Ramos (cell line): Measurements from ENCODE around the gene SAP30BP.

Experiments
- in situ Hi-C: fragments of 300-500 bp; cut with MboI; formaldehyde crosslinking; loops from one replicate; pipeline ENCODE4 v1.14.3; 2022; ENCODE audit warnings: low sequenced_read_pairs; ENCODE audit not compliant: unreplicated experiment

The SAP30BP gene

DNA sequence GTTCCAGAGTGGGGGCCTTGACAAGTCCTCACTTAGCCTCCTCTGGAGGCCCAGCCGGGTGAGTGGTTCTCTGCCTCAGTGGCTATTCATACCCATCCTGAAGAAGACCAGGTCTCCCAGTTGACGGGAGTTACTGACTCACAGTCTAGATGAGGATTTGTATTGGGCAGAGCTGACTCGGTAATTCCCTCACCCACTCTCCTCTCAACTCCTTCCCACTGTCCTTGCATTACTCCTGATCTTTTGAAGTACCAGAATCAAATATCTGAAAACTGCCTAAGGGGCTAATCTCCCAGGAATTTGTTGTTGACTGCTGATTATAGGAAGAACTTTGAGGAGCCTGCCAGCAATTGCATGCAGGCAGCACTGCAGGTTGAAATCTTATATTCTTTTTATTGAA is 14.2 kb downstream of the SAP30BP start:
- in situ Hi-C loops, result no loop called here

- in situ Hi-C loops, result no loop called here
These were observed 16.4 kb downstream of the SAP30BP start for GRCh38 chr17:75683583-75683982.

- in situ Hi-C loops, result no loop called here
These were observed 17.1 kb downstream of the SAP30BP start for GRCh38 chr17:75684249-75684648.

DNA sequence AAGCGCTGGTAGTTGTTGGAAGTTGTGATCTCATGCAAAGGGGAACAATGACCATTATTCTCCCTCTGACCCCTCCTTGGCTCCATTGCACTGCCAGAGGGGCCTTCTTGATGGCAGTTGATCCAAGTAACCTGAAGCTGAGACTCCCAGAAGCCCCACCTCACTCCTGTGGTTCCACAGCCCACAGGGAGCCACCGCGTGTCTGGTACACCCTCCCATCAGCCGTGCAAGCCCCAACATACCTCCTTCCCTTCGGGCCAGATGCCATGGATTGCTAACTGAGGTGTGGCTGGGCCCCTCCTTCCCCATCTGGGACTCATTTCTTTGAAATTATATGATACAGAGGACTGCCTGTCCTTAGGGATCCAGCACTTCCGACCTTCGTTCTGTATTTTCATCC is 17.8 kb downstream of the SAP30BP start:
- in situ Hi-C loops, result no loop called here

- in situ Hi-C loops, result no loop called here
These were observed 18.4 kb downstream of the SAP30BP start for GRCh38 chr17:75685499-75685898.

GRCh38 chr17:75688209-75688825 is 21.2 kb downstream of the SAP30BP start:
- in situ Hi-C loops, result no loop called here

DNA sequence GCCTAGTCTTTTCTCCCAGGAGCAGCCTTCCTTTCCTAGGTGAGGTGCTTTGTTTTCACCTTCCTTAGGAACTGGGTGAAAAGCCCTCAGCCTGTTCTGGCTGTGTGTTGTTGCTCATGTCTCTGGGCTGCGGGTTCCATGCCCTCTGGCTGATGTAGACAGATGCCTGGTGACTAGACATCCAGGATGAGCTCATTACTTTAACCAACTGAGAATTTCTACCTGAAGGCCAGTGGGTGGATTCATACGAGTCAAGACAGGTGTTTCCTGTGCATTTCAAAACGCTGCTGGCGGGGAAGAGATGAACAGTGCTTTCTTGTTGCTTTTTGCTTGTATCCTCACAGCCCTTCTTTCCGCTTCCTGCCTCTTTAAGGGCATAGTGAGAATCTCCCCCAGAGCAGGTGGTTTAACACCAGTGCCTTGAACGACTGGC is 22.3 kb downstream of the SAP30BP start:
- in situ Hi-C loops, result no loop called here

DNA sequence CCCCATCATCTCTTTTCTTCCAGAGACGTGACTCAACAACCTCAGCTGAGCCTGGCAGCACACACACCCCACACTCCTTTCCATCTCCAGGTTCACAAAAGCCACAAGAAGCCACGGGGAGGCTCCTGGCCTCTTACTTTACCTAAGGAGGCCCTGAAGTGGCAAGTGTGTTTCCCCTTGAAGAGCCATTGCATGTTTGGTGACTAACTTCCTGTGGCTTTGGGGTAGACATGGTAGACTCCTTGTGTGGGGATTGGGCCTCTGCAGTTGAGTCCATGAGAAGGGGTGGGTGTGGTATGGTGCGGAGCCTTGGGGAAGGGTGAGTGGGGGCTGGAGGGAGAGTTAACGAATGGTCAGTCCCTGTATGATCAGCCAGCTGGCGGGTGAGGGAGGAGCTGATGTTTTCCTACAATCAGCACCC is 24.2 kb downstream of the SAP30BP start:
- in situ Hi-C loops, result no loop called here

DNA sequence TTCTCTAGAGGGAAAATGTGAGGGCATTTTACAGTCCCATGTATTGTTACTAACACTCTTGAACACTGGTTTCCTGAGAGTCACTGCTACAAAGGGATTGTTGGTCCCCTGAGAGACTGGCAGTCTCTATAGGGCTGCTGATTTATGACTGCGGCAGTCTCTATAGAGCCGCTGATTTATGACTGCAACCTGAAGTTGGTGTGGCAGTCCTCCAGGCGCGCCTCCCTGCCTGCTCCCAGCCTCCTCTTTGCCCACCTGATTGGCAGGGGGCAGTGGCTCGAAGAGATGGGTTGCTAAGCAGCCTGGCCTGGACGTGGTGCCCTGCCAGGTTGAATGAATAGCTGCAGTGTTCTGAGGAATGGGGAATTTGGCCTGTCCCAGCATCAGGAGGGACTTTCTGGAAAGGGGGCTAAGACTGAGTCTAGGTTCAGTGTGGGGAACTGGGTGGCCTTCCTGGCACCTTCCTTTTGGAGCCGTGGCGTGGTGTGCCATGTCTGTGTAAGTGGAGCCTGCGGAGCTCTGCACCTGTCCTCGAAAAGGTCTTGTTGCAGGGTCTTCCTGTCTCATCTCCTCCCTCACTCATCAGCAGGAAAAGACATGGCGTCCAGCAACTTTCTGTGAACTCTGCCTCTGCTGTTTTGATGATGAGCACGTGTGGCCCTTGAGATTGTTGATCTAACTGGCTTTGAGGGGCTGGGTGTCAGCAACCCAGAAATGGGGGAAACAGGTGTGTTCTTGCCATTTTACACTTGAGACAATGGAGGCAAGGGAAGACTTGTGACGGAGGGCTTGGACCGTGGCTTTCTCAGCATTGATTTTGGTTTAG is 24.9 kb downstream of the SAP30BP start:
- in situ Hi-C loops, result no loop called here

GRCh38 chr17:75692976-75693375 is 25.8 kb downstream of the SAP30BP start:
- in situ Hi-C loops, result no loop called here

- in situ Hi-C loops, result no loop called here
These were observed 26.7 kb downstream of the SAP30BP start for GRCh38 chr17:75693500-75694481.

- in situ Hi-C loops, result no loop called here
These were observed 27.4 kb downstream of the SAP30BP start for GRCh38 chr17:75694536-75694935.

- in situ Hi-C loops, result no loop called here
These were observed 28.1 kb downstream of the SAP30BP start for GRCh38 chr17:75695141-75695829.

DNA sequence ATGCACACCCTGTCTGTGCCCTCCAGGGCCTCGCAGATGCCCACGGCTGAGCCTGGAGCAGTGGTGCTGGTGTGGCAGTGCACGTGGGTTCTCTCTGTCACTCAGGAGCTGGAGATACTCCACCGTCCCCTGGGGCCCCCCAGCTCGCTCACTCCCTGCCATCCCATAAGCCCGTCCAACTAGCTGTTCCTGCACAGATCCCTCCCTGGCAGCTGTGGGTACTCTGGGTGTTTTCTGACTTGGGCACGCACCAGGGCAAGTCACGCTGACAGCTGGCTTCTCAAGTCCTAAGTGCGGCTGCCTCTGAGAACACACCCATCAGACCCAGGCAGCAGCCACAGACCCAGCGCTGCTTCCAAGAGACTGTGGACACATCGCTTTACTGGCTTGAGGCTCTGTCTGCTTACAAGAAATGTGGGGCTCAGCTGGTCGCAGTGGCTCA is 28.7 kb downstream of the SAP30BP start:
- in situ Hi-C loops, result no loop called here

- in situ Hi-C loops, result no loop called here
These were observed 30.6 kb downstream of the SAP30BP start for GRCh38 chr17:75697651-75698291.

DNA sequence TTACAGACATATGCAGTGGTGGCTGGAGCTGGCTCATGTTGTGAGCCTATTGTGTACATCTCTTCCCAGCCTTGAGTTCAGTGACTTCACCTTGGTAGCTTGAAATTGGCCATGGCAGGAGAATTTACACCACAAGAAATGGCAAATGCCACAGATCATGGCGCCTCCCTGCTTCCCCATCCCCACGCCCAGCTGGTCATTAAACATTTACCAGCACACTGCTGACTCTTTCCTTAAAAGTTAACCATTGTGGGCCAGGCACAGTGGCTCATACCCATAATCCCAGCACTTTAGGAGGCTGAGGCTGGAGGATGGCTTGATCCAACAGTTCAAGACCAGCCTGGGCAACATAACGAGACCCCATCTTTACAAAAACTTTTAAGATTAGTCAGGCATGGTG is 31.5 kb downstream of the SAP30BP start:
- in situ Hi-C loops, result no loop called here

DNA sequence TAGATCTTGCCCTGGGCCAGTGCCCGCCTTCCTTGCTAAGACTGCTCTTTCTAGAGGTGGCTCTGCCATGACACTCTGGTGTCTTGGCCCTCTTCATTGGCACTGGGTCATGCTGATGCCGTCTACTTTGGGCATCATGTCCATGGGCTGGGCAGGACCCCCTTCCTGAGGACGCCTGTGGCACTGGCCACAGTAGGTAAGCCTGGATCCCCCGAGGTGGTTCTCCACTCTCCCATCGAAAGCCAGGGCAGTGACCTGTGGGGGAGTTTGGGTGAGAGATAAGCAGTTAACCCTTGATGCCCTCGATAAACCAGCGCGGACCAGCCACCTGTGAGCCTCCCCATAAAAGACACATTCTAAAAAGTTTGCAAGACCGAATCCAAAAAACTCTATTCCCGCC is 34.1 kb downstream of the SAP30BP start:
- in situ Hi-C loops, result no loop called here

DNA sequence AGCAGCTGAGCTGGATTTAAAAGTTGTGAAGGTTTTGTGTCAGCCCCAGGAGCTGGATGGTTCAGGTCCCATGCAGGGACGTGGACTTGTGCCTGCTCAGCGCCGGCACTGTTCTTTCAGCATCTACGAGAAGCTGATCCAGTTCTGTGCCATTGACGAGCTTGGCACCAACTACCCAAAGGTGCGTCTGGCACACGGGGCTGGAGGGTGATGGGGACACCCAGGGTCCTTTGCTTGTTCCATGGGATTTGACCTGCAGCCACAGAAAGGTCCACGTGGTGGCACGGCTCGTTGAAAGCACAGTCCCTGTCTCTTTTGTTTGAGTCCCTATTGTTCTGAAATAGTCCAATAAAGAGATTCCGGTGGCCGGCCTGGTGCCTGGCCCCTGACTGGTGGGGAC is 36.1 kb downstream of the SAP30BP start:
- in situ Hi-C loops, result no loop called here

- in situ Hi-C loops, result no loop called here
These were observed 36.5 kb downstream of the SAP30BP start for GRCh38 chr17:75703591-75703990.
